ENCODE data around the gene HINFP.

DNA sequence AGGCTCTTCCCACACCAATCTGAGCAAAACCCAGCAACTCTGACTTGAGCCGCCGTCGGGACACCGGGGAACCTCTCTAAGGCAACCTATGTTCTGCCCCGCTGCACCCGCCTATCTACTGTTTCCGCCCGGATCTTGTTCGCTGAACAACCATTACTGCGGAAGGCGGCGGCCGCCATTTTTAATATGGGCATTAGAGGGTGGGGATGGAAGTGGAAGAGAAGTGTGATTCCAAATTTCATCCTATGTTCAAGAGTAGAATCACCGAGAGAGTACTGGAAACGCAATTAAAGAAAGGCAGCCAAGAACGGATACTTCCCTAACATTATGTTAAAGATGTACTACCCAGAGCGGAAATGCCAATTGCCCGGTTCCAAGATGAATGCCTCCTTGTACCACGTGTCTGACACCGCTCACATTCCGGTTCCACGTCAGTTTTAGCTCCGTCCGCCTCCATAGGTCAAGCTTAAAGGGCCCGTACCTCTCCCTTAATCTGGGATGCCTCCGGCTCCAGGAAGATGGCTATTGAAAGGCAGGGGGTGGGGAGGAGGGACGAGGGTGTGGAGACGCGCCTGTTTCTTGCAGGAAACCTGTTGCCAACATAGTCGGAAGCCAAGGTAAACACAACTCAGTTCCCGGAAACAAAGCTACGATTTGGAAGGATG lies 19.5 kb upstream of the HINFP start, which contains the start of gene DPAGT1:
- TF ChIP-seq, protein P1, sequence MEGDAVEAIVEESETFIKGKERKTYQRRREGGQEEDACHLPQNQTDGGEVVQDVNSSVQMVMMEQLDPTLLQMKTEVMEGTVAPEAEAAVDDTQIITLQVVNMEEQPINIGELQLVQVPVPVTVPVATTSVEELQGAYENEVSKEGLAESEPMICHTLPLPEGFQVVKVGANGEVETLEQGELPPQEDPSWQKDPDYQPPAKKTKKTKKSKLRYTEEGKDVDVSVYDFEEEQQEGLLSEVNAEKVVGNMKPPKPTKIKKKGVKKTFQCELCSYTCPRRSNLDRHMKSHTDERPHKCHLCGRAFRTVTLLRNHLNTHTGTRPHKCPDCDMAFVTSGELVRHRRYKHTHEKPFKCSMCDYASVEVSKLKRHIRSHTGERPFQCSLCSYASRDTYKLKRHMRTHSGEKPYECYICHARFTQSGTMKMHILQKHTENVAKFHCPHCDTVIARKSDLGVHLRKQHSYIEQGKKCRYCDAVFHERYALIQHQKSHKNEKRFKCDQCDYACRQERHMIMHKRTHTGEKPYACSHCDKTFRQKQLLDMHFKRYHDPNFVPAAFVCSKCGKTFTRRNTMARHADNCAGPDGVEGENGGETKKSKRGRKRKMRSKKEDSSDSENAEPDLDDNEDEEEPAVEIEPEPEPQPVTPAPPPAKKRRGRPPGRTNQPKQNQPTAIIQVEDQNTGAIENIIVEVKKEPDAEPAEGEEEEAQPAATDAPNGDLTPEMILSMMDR (IDR thresholded peaks at IDR 0.05; ENCODE audit: low read depth, low read length) = no peak
- no peak for TF ChIP-seq POLR2A (IDR thresholded peaks at IDR 0.05; ENCODE audit: extremely low read depth, insufficient read length)
